WTC11 (cell line): ENCODE results near the gene CCDC3. TPM values are rescaled to one million over a fixed set of nuclear protein-coding genes. Genes with fewer than 3 reads are reported as not detected.

ENCODE experiments used
- ATAC-seq: fragments of 200-7000 bp; cut with Tn5 transposase; 2 replicates; pipeline ENCODE4 v1.10.0; 2021; ENCODE audit warnings: mild to moderate bottlenecking, moderate library complexity
- CTCF ChIA-PET: fragments of 300-600 bp; sonication (Branson Sonifier 250); formaldehyde crosslinking; loops from one replicate; lab custom pipeline; 2021; ENCODE audit warnings: antibody characterized with exemption; lab: Charles Lee
- POLR2A ChIA-PET: fragments of 350-600 bp; sonication (Branson Sonifier 250); formaldehyde crosslinking; loops from one replicate; lab custom pipeline; 2021; ENCODE audit warnings: antibody characterized with exemption; lab: Charles Lee
- DNase-seq: peaks from one replicate; pipeline ENCODE4 v3.0.0; 2021; ENCODE audit warnings: low spot score
- H3K27ac Mint-ChIP-seq: 2 replicates; pipeline ENCODE4 v1.8.0; 2021; ENCODE audit warnings: mixed read lengths
- H3K27me3 Mint-ChIP-seq: 2 replicates; pipeline ENCODE4 v1.8.0; 2021; ENCODE audit warnings: low read depth, mild to moderate bottlenecking, moderate library complexity, mixed read lengths
- H3K36me3 Mint-ChIP-seq: 2 replicates; pipeline ENCODE4 v1.8.0; 2021; ENCODE audit warnings: mixed read lengths
- H3K4me1 Mint-ChIP-seq: 2 replicates; pipeline ENCODE4 v1.8.0; 2022; ENCODE audit warnings: mixed read lengths
- H3K4me3 Mint-ChIP-seq: 2 replicates; pipeline ENCODE4 v1.8.0; 2021; ENCODE audit warnings: mild to moderate bottlenecking, moderate library complexity, mixed read lengths
- H3K9me3 Mint-ChIP-seq: 2 replicates; pipeline ENCODE4 v1.8.0; 2021; ENCODE audit warnings: mixed read lengths
- ATF6 ChIP-seq: sonication (generic); formaldehyde crosslinking; IDR thresholded peaks from 2 replicates; pipeline ENCODE4 v1.8.1; 2023; ENCODE audit warnings: mild to moderate bottlenecking, missing genetic modification reagents
- CREB1 ChIP-seq: sonication (generic); formaldehyde crosslinking; IDR thresholded peaks from 2 replicates; pipeline ENCODE4 v1.8.0; 2023; ENCODE audit warnings: mild to moderate bottlenecking, missing genetic modification reagents
- ELF4 ChIP-seq: sonication (generic); formaldehyde crosslinking; IDR thresholded peaks from 2 replicates; pipeline ENCODE4 v1.8.1; 2022; ENCODE audit warnings: low read depth, mild to moderate bottlenecking, moderate library complexity, missing genetic modification reagents
- HMGXB4 ChIP-seq: sonication (generic); formaldehyde crosslinking; IDR thresholded peaks from 2 replicates; pipeline ENCODE4 v1.8.1; 2023; ENCODE audit warnings: mild to moderate bottlenecking, moderate library complexity, missing genetic modification reagents
- JAZF1 ChIP-seq: fragments of 250-450 bp; sonication (Bioruptor Pico); IDR thresholded peaks from 2 replicates; pipeline ENCODE4 v1.9.0; 2021; ENCODE audit warnings: moderate library complexity, mild to moderate bottlenecking, inconsistent platforms
- PRRX2 ChIP-seq: fragments of 250-450 bp; sonication (Bioruptor Pico); IDR thresholded peaks from 2 replicates; pipeline ENCODE4 v1.8.0; 2021; ENCODE audit warnings: mild to moderate bottlenecking
- SMAD3 ChIP-seq: sonication (generic); formaldehyde crosslinking; IDR thresholded peaks from 2 replicates; pipeline ENCODE4 v1.8.0; 2022; ENCODE audit warnings: missing genetic modification reagents, mild to moderate bottlenecking, borderline replicate concordance
- TCF7 ChIP-seq: sonication (generic); formaldehyde crosslinking; IDR thresholded peaks from 2 replicates; pipeline ENCODE4 v1.8.0; 2022; ENCODE audit warnings: mild to moderate bottlenecking, low read depth, missing genetic modification reagents, moderate library complexity
- TEAD4 ChIP-seq: sonication (generic); formaldehyde crosslinking; IDR thresholded peaks from 2 replicates; pipeline ENCODE4 v1.8.0; 2022; ENCODE audit warnings: mild to moderate bottlenecking, missing genetic modification reagents
- TP53 ChIP-seq: sonication (generic); formaldehyde crosslinking; IDR thresholded peaks from 2 replicates; pipeline ENCODE4 v1.8.1; 2023; ENCODE audit warnings: mild to moderate bottlenecking, missing genetic modification reagents
- USF2 ChIP-seq: sonication (generic); formaldehyde crosslinking; IDR thresholded peaks from 2 replicates; pipeline ENCODE4 v1.8.1; 2023; ENCODE audit warnings: mild to moderate bottlenecking, missing genetic modification reagents, moderate library complexity
- ZNF138 ChIP-seq: sonication (generic); formaldehyde crosslinking; conservative IDR thresholded peaks from 2 replicates; pipeline ENCODE4 v1.8.1; 2022; ENCODE audit warnings: mild to moderate bottlenecking, moderate library complexity, missing genetic modification reagents
- ZNF416 ChIP-seq: fragments of 250-450 bp; sonication (Bioruptor Pico); IDR thresholded peaks from 2 replicates; pipeline ENCODE4 v1.9.0; 2021; ENCODE audit warnings: mild to moderate bottlenecking, inconsistent platforms
- ZNF512 ChIP-seq: sonication (generic); formaldehyde crosslinking; IDR thresholded peaks from 2 replicates; pipeline ENCODE4 v1.8.1; 2022; ENCODE audit warnings: missing genetic modification reagents, borderline replicate concordance
- ZNF532 ChIP-seq: fragments of 250-450 bp; sonication (Bioruptor Pico); IDR thresholded peaks from 2 replicates; pipeline ENCODE4 v1.9.0; 2021; ENCODE audit warnings: mild to moderate bottlenecking, borderline replicate concordance
- total RNA-seq: library from RNA; stranded (reverse); gene quantifications from 3 replicates; pipeline ENCODE4 v1.2.3, GENCODE V29; 2021
- TF ChIP-seq, protein P1 (sequence below): fragments of 250-450 bp; sonication (Bioruptor Pico); IDR thresholded peaks from 2 replicates; pipeline ENCODE4 v1.9.0; 2021; ENCODE audit warnings: moderate library complexity, mild to moderate bottlenecking, inconsistent platforms, borderline replicate concordance
- TF ChIP-seq, protein P2 (sequence below): sonication (generic); formaldehyde crosslinking; IDR thresholded peaks from 2 replicates; pipeline ENCODE4 v1.8.1; 2022; ENCODE audit warnings: mild to moderate bottlenecking, moderate library complexity, missing genetic modification reagents
- TF ChIP-seq, protein P3 (sequence below): sonication (generic); formaldehyde crosslinking; IDR thresholded peaks from 2 replicates; pipeline ENCODE4 v1.8.0; 2023; ENCODE audit warnings: missing genetic modification reagents, mild to moderate bottlenecking, borderline replicate concordance

CCDC3 gene
- total RNA-seq, 1 experiment from 2014 or later: 3.5 TPM

DNA sequence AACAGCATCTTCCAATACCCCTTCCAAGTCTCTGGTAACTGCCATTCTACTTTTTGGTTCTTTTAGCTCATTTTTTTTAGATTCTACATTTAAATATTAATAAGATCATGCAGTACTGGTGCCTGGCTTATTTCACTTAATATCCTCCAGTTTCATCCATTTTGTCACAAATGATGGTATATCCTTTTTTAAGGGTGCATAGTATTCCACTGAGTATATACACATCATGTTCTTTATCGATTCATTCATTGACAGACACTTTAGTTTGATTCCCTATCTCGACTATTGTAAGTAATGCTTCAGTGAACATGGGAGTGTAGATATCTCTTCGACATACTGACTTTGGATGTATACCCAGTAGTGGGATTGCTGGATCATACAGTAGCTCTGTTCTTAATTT is 89.7 kb downstream of the CCDC3 start (continued):
- TF ChIP-seq, protein P1, sequence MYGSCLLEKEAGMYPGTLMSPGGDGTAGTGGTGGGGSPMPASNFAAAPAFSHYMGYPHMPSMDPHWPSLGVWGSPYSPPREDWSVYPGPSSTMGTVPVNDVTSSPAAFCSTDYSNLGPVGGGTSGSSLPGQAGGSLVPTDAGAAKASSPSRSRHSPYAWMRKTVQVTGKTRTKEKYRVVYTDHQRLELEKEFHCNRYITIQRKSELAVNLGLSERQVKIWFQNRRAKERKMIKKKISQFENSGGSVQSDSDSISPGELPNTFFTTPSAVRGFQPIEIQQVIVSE (CRISPR knock-in tag): no peak
- TF ChIP-seq ZNF532 (no peak), SMAD3 (no peak), ZNF512 (no peak), TEAD4 (CRISPR knock-in tag) (no peak), ATF6 (CRISPR knock-in tag) (no peak), TCF7 (CRISPR knock-in tag) (no peak), CREB1 (no peak), PRRX2 (no peak)
- TF ChIP-seq, protein P2, sequence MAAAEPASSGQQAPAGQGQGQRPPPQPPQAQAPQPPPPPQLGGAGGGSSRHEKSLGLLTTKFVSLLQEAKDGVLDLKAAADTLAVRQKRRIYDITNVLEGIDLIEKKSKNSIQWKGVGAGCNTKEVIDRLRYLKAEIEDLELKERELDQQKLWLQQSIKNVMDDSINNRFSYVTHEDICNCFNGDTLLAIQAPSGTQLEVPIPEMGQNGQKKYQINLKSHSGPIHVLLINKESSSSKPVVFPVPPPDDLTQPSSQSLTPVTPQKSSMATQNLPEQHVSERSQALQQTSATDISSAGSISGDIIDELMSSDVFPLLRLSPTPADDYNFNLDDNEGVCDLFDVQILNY (CRISPR knock-in tag): no peak
- TF ChIP-seq, all 79 proteins: peak for 0

DNA sequence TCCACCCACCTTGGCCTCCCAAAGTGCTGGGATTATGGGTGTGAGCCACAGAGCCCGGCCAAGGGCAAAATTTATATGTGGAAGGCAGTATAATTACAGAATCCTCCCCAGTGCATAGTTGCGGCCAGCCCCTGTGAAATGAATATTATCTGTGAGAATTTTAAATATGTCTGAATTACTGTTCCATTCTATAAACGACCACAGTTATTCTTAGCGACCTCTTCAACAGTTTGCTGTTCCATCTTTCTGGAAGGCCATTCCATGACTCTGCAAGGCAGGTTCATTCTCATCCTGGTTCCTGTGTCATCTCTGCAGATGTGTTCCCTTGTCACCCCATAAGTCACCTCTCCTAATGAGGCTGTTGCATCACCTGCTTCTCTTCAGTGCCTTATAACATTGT is 90.7 kb downstream of the CCDC3 start:
- DNase-seq (no peak), ATAC-seq (no peak)
- 0 out of 2 replicates have a peak, but pooled peaks cover 3% of the 10 kb centered on the region for H3K4me1 Mint-ChIP-seq
- ChIA-PET CTCF (no interaction called here), POLR2A (no interaction called here)
- no peaks in the 10 kb centered on the region; the same call in 1 of the 2 replicates for H3K27me3 Mint-ChIP-seq
- H3K9me3 Mint-ChIP-seq: peaks cover 11% of the 10 kb centered on the region
- H3K27ac Mint-ChIP-seq: no peak overlapping the region
- no peak overlapping the region for H3K4me3 Mint-ChIP-seq
- H3K36me3 Mint-ChIP-seq: no peaks in the 10 kb centered on the region
- TF ChIP-seq TP53 (CRISPR knock-in tag): no peak
- no peak for TF ChIP-seq ELF4 (CRISPR knock-in tag)
- TF ChIP-seq JAZF1: no peak
- TF ChIP-seq ZNF138 (CRISPR knock-in tag): no peak
- TF ChIP-seq, protein P2 (CRISPR knock-in tag): no peak
- no peak for TF ChIP-seq USF2 (CRISPR knock-in tag)
- no peak for TF ChIP-seq HMGXB4 (CRISPR knock-in tag)
- no peak for TF ChIP-seq ZNF416 (CRISPR knock-in tag)
- TF ChIP-seq, protein P3, sequence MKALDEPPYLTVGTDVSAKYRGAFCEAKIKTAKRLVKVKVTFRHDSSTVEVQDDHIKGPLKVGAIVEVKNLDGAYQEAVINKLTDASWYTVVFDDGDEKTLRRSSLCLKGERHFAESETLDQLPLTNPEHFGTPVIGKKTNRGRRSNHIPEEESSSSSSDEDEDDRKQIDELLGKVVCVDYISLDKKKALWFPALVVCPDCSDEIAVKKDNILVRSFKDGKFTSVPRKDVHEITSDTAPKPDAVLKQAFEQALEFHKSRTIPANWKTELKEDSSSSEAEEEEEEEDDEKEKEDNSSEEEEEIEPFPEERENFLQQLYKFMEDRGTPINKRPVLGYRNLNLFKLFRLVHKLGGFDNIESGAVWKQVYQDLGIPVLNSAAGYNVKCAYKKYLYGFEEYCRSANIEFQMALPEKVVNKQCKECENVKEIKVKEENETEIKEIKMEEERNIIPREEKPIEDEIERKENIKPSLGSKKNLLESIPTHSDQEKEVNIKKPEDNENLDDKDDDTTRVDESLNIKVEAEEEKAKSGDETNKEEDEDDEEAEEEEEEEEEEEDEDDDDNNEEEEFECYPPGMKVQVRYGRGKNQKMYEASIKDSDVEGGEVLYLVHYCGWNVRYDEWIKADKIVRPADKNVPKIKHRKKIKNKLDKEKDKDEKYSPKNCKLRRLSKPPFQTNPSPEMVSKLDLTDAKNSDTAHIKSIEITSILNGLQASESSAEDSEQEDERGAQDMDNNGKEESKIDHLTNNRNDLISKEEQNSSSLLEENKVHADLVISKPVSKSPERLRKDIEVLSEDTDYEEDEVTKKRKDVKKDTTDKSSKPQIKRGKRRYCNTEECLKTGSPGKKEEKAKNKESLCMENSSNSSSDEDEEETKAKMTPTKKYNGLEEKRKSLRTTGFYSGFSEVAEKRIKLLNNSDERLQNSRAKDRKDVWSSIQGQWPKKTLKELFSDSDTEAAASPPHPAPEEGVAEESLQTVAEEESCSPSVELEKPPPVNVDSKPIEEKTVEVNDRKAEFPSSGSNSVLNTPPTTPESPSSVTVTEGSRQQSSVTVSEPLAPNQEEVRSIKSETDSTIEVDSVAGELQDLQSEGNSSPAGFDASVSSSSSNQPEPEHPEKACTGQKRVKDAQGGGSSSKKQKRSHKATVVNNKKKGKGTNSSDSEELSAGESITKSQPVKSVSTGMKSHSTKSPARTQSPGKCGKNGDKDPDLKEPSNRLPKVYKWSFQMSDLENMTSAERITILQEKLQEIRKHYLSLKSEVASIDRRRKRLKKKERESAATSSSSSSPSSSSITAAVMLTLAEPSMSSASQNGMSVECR: no peak
- TF ChIP-seq CREB1: no peak
